ENCODE data around the gene STAT6.

Gene STAT6

DNA sequence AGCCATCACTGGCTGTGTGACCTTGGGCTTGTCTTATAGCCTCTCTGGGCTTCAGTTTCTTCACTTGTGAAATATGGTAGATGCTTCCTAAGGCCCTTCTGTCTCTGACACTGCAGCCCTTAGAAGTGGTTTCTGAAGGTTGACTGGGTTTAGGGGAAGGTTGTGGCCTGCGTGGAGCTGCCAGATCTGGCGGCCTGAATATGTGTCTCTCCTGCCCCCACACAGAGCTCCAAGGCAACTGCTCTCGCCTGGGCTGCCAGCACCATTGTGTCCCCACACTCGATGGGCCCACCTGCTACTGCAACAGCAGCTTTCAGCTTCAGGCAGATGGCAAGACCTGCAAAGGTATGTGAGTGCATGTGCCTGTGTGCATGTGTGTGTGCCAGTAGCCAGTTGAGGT is 32.3 kb upstream of the STAT6 start:
- DNase-seq = no peak

DNA sequence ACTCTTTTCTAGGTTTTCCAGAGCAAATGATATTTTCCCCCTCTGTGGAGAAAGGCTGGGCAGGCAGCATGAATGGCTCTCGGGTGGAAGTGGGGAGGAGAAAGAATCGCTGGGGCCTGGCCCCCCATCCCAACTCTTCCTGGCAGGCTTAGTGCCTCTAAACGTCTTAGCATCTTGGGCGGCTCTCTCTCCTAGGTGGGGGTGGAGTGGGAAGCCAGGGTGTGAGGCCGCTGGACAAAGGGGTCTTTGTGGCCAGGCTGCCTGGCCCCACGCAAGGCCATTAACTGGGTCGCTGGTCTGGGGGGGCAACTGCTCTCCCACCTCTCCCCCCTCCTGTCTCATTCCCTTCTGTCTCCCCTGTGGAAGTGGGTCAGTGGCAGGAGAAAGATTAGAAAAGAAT is 31.6 kb upstream of the STAT6 start:
- no peak for DNase-seq

DNA sequence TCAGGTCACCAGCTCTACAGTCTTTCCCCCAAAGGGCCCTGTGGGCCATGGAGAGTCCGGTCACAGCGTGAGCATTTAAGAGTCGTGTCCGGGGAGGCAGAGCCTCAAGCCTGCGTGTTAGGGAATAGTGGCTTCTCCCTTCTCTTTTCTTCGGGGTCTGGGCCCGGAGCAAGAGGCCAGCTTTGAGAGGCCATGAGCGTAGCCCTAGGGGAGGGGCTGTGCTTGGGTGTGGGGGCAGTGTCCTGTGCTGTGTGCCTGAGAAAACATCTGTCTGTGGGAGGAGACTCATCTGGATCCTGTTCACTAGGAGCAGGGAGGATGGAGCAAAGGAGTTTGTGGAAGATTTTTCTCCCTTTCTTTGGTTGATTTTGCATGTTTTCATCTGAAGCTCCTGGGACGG is 31.0 kb upstream of the STAT6 start:
- DNase-seq = no peak

DNA sequence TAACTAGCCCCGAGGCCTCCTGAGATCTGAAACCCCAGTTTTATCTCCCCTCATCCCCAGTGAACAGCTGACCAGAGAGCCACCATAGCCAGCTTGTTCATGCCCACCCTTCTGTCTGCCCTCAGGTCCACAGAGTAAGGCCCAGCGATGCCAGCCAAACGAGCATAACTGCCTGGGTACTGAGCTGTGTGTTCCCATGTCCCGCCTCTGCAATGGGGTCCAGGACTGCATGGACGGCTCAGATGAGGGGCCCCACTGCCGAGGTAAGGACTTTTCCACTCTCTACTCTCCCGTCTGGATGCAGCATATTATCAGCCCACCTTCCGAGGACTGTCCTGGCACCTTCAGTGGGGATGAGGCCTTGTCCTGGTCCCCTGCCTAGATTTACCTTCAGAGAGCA is 30.1 kb upstream of the STAT6 start:
- DNase-seq = no peak

DNA sequence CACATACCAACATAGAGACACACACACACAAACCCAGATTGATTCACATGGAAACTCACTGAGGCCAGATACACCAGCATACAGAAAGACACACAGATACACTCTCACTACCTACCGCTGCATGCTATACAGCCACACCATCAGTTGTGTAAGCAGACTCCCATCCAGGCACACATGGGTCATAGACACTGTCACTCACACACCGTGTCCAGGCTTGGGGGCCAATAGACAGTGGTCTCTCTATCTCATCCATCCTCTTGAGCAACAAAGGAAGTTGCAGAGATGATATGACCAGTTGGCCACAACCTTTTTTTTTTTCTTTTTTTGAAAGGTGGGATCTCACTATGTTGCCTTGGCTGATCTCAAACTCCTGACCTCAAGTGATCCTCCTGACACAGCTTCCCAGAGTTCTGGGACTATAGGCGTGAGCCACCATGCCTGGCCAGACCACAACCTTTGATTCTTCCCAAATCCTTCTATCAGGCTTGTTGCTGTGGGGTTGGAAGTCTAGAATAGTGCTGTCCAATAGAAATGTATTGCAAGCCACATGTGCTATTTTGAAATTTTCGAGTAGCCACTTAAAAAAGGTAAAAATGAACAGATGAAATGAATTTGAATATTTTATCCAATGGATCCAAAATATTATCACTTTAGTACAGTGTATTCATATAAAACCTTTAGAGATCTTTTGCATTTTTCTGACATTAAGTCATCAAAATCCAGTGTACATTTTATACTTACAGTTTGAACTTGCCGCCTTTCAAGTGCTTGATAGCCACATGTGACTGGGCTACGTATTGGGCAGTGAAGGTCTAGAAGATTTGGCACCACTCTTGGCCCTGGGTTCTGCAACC is 28.9 kb upstream of the STAT6 start:
- DNase-seq = no peak

DNA sequence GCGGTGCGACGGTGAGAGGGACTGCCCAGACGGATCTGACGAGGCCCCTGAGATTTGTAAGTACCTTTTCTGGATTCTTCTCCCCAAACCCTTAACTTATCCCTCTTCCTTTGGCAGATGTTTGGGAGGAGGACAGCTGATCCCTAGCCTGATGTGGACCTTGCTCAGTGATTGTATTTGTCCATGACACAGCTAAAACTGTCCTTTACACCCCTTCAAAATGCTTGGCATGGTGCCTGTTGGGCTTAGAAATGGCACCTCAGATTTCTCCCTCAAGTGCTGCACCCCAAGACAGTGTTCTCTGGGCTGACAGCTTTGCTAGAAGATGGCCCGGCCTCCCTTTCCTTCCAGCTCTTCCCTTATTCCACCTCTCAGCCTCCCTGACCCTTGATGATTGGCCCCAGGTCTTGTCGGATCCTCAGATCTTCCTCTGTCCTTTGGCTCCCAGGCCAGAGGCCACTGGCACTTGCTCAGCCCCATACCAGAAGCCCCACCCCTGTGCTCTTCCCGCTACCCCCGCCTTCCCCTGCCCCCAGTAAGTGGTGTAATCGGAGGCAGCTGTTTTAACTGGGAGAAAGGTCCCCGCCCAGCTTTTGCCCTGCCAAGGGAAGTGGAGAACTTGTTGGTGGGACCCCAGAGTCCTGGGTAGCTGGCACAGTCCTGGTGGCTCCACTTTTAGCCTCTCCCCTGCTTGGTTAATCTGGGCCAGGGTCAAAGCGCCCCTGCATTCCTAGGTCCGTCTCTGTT is 27.5 kb upstream of the STAT6 start:
- DNase-seq = no peak

DNA sequence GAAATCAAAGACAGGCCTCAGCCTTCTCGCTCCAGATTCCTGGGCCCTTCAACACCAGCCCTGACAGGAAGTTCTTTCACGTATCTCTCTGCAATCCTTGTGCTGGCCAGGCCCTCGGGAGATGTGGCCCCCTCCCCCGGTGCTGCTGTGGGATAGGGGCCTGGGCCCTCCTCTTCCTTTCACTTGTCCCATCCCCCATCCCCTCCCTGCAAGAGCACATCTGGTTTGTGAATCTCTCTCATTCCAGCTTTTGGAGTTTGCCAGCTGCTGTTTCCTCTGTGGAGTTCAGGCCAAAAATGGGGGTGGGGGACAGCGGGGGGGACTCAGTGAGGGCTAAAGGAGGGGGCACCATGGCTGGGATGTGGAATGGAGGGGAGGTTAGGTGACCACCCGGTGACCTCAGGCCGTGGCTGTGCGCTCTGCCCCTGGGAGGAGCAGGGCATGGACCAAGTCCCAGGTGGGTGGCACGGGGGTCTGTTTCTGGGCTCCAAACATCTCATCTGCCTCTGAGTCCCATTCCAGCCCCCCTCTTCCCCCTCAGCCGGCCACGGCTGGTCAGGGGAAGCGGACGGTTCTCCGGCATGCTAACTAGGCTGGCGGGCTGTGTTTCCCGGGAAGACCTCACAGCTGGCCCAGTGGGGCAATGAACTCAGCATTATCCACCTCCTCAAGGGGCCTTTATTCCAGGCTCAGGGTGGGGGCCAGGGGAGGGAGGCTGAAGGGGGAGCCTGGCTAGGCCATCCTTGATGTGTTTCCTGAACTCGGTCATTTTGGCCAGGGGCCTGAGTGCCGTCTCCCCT is 24.6 kb upstream of the STAT6 start:
- no peak for DNase-seq

DNA sequence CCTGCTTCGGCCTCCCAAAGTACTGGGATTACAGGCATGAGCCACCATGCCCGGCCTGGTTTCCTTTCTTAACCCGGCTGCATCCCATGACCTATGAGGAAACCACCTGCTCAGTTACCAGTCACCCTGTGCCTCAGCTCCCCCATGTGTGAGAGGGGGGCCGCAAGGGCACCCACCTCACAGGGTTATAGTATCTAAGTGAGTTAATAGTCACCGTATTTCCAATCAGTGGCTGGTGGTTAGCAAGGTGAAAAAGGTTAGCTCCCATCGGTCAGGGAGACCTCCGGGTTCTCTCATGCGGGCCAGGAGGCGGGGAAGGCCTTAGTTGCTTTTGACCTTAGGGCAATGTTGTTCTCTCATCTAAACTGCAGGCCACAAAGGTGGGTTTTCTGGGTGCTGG is 23.8 kb upstream of the STAT6 start:
- DNase-seq = no peak

DNA sequence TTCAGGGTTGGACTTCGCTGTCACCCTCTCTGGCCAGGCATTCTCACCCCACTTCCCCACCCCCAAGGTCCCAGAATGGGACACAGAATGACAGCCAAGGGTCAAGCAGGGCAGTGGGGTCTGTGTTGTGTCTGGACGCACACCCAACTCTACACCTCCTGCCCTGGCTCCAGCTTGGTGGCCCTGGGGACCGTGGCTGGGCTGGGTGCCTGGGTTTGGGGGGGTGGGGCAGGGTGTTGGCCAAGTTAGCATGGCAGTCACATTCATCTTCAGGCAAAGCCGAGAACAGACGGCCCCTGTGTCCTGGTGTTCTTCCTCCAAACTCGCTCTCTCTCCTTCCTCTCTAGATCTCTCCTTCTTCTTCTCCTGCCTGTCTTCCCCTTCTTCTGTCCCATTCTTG is 22.8 kb upstream of the STAT6 start:
- no peak for DNase-seq

DNA sequence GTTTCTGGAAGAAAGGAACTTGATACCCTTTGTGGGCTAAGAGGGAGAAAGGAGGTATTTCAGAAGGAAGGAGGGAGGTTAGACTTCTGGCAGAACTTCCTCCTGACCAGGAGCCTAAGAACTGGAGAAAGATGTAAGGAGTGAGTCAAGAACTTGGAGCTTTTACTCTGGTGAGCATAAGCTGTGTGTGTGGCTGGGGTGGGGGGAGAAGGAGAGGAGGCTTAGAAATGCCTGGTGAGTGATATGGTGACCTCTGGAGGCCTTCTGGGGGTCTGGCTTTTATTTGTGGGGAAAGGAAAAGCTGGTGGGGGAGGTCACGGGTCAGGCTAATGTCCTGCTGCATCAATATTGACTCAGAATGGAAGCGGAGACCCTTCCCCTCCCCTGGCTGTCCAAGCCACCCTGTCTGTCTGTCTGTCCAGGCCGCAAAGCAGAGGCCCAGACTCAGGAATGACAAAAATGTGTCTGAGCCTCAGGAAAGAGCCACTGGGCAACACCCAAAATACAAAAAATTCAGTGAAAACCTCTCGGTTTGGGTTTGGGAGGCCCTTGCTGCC is 21.9 kb upstream of the STAT6 start:
- no peak for DNase-seq

DNA sequence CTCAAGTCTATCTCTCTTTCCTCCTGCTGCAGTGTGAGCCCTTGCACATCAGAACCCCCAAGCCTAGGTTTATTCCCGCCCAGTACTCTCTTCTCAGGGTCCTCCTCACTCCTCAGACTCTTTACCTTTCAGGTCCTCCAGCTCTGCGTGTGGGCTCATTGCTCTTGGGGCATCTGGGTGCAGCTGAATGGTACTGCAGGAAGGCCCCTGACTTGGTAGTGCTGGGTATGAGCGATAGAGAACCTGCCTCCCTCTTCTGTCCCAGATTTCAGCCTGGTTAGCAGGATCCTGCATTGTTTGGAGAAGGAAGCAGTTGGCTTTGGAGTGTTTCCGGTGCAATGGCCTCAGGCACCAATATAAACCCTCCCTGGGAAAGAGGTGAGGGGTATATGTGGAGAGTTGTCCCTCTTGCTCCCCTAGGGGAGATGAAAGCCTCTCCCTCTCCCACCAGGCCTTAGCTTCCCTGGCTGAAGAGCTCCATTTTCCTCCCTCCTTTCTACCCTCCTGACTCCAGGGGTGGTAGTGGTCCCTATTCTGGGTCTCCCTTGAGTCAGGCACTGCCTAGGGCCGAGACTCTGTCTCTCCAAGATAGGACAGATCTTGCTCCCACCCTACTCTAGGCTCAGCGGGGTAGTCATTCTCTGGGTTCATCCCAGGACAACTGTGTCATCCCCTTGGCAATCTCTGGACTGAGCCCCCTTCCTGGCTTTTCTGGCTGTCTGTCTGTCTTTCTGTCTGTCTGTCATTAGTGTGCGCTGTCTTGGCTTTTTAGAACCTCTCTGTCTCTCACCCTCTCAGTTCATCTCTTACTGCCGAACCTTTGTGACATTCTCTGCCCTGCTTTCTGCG is 21.0 kb upstream of the STAT6 start:
- no peak for DNase-seq

DNA sequence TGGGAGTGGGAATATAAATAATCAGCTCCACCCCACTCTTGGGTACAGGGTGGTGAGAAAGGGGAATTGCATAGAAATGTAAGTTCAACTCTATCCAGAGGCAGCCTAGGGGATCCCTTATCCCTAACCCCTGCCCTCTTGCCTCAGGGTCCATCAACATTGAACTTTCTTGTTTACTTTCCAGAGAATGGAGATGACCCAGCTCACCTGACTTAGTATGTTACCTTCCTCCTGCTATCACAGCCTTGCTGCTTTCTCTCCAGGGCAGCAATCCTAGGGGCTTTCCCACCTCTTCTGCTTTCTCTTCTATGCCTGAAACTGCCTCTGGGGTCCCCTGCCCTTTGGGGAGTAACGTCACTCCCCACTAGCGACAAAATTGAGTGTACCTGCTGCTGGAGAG is 19.8 kb upstream of the STAT6 start:
- DNase-seq = no peak

DNA sequence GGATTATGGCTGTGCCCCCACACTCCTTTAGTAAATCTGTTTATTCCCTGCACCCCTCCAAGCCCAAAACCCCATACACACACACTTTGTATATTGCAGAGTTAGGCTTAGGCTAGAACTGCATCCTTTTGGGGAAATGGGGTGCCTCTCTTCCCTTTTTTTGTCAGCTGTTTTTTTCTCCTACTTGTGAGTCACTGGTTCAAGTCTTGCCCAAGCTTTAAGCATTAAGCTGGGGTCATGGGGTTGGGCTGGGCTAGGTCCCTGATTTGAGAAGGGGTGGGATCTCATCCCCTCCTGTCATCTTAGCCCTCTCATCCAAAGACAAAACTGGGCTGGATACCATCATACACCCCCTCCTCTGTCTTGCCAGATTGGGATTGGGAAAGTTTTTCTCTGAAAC is 18.7 kb upstream of the STAT6 start:
- DNase-seq = no peak

DNA sequence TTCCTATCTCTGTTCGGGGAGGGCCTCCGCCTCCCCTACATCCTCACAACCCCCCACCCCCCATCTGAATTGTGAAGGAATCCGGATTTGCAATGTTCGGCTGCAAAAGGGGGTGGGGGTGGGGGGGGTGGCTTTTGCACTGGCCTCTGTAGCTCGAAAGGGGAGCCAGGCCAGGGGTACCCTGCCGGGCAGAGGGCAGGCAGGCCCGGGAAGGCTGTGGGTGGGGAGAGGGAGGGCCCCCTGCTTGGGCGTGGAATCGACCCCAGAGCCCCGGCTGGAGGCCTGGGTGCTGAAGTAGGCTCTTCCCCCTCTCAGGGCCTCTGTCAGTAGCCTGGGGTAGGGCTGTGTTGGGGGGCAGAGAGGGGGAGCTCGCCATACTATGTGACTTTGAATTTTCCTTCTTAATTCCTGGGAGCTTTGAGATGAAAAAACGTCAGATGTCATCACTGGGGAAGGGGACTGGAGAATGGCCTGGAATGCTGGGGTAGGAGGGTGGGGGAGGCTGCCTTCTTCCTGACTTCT is 18.2 kb upstream of the STAT6 start:
- no peak for DNase-seq

DNA sequence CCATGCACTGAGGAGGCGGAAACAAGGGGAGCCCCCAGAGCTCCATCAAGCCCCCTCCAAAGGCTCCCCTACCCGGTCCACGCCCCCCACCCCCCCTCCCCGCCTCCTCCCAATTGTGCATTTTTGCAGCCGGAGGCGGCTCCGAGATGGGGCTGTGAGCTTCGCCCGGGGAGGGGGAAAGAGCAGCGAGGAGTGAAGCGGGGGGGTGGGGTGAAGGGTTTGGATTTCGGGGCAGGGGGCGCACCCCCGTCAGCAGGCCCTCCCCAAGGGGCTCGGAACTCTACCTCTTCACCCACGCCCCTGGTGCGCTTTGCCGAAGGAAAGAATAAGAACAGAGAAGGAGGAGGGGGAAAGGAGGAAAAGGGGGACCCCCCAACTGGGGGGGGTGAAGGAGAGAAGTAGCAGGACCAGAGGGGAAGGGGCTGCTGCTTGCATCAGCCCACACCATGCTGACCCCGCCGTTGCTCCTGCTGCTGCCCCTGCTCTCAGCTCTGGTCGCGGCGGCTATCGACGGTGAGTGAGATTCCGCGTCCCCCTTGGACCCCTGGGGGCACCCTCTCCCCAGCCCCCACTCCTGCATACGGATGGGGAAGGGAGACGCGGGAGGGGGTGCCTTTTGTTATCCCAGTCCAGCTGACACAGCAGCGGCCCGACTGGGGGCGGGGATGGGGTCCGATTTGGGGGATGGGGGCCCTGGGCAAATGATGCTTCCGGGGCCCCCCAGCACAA is 17.5 kb upstream of the STAT6 start:
- no peak for DNase-seq

DNA sequence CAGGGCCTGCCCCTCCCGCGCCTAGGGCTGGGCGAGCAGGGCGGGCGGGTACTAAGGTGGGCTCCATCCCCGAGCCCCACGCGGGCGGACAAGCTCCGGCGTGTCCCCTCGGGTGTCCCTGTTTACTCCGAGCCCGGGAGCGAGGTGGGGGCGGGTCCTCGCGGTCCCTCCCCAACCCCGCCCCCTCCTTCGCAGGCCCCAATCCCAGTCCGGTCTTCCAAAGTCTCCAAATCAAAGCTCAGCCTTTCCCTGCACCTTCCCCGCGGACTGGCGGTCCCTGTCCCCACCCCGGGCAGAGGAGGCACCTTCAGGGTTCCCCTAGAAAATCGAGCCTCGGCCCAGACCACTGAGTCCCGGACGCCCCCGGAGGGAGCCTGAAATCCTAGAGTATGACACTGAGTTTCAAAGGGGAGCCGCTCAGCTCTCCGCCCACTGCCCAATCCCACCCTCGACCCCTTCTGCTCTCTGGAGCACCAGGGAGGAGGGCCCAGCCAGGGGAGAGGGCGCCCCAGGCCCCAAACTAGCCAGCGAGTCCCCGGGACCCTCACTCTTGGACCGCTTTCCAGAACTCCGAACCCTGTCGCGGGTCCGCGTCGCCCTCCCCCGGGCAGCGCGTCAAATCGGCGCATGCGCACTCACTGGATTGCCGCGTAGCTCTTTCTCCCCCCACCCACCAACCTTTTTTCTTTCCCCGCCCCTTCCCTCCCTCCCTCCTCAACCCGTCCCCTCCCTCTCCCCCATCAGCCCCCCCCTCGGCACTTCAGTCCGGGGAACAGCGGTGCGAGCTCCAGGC is 16.8 kb upstream of the STAT6 start, which contains the start of gene LRP1:
Gene LRP1, plus strand, starts transcription at position 758 of the 793 bp plus-strand sequence. CDS start 482 bp downstream, outside the sequence.
- peak; percentile 72 to 77 for DNase-seq

DNA sequence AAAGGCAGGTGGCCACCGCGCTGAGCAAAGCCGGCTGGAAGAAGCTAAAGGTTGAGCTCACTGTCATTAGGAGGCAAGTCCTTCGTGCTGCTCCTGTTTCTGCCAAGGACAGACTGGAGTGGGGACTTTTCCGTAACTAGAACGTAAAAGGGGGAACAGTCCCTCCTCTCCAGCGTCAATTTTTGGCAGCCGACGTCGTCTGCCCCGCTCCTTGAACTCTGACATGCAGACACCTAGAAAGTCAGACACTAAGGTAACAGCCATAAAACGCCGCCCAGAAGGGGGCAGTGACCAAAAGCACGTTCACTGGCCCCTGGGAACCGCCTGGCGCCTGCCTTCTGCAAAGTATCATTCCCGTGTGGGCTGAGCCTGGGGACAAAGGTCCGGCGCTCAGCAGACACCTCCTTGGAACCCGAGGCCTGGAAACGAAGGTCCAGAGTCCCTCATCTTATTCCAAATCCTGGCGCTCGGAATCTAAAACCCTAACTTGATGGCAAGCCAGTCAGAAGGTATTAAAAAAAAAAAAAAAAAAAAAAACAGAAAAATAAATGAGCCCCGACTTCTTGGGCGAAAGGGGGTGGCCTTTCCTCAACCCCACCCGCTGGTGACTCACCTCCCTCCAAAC is 16.1 kb upstream of the STAT6 start:
- peak; percentile 67 to 68 for DNase-seq

DNA sequence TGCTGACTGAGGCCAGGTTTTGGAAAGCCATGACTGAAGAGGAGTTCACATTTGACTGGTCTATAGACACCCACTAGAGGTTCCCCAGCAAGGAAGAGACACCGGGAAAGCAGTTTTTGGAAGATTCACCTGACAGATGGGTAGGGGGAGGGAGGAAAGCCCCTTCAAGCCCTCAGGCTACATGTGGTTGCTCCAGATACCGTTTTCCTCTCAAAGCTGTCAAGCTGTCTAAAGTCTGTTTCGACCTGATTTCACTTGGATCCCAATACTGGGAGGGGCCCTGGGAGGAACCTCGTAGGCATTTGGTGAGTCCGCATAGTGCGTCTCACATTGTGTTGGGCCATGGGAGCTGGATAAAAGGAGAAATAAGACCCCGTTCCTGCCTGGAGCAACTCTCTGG is 15.4 kb upstream of the STAT6 start:
- DNase-seq = no peak

DNA sequence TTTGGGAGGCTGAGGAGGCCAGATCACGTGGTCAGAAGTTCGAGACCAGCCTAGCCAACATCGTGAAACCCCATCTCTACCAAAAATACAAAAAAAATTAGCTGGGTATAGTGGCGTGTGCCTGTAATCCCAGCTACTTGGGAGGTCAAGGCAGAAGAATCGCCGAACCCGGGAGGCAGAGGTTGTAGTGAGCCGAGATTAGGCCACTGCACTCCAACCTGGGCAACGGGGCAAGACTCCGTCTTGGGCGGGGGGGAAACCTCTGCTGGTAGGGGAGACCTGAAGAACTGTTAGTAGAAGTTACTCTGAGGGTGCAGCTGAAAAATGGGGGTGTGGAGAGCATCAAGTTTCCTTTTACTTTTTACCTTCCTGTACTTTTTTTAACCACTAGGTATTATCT is 14.9 kb upstream of the STAT6 start:
- no peak for DNase-seq
